GM23338 (cell line): ENCODE measurements around the gene SP100.

Experiments used
- CREB1 ChIP-seq: fragments of 250-450 bp; sonication (Bioruptor Pico); IDR thresholded peaks from 2 replicates; pipeline ENCODE4 v1.5.0; 2020; ENCODE audit warnings: low read depth, mild to moderate bottlenecking, moderate library complexity
- CTCF ChIP-seq, 2 experiments: fragments of 200-600 bp in 1 of 2; sonication (generic) in 1 of 2; conservative IDR thresholded peaks; 2 replicates each; pipeline versions ENCODE4 v1.5.1 to v1.6.1; 2016 to 2017; ENCODE audit warnings: antibody characterized with exemption in 2 of 2, low read depth in 2 of 2, mild to moderate bottlenecking in 2 of 2, moderate library complexity in 1 of 2
- EZH2 ChIP-seq: fragments of 200-600 bp; sonication (generic); IDR thresholded peaks from one replicate; pipeline ENCODE4 v1.8.0; 2017; ENCODE audit warnings: antibody characterized with exemption, mild to moderate bottlenecking, low read depth; ENCODE audit not compliant: unreplicated experiment
- NANOG ChIP-seq: IDR thresholded peaks from 2 replicates; pipeline ENCODE4 v1.6.1; 2016; ENCODE audit warnings: antibody characterized with exemption, borderline replicate concordance
- POLR2AphosphoS5 ChIP-seq: IDR thresholded peaks from 2 replicates; pipeline ENCODE4 v1.6.1; 2016; ENCODE audit warnings: antibody characterized with exemption, low read depth
- REST ChIP-seq: IDR thresholded peaks from one replicate; pipeline ENCODE4 v1.6.1; 2018; ENCODE audit warnings: antibody characterized with exemption; ENCODE audit not compliant: unreplicated experiment
- STAT1 ChIP-seq: IDR thresholded peaks from one replicate; pipeline ENCODE4 v1.6.1; 2016; ENCODE audit warnings: antibody characterized with exemption; ENCODE audit not compliant: unreplicated experiment
- ZNF114 ChIP-seq: fragments of 250-450 bp; sonication (Bioruptor Pico); IDR thresholded peaks from 2 replicates; pipeline ENCODE4 v1.5.0; 2020; ENCODE audit warnings: mild to moderate bottlenecking, moderate library complexity

GRCh38 chr2:230394301-230394700, 21.7 kb upstream of the SP100 start:
- TF ChIP-seq POLR2AphosphoS5 (no peak), CTCF (conservative IDR thresholded peaks at IDR 0.05; ENCODE audit: low read depth in 2 of 2) (no peak), NANOG (no peak), EZH2 (no peak), STAT1 (no peak), ZNF114 (no peak), REST (no peak), CREB1 (CRISPR knock-in tag) (no peak)
